ENCODE data around the gene DHX30.
"Not testable (repeated sequence)": the region's sequence is repeated elsewhere in the genome, so short reads cannot be mapped to it uniquely, and the experiment has no call there.

DHX30 gene

GRCh38 chr3:47817609-47818008, 14.7 kb downstream of the DHX30 start:
- no peak for DNase-seq

GRCh38 chr3:47824541-47825473, 21.9 kb downstream of the DHX30 start:
- DNase-seq, result peak; percentile 32

GRCh38 chr3:47825590-47825989, 22.7 kb downstream of the DHX30 start:
- no peak for DNase-seq

GRCh38 chr3:47829482-47829881, 26.5 kb downstream of the DHX30 start:
- DNase-seq, result not testable (repeated sequence)

GRCh38 chr3:47836986-47837385, 34.0 kb downstream of the DHX30 start:
- no peak for DNase-seq

GRCh38 chr3:47838503-47838902, 35.6 kb downstream of the DHX30 start:
- DNase-seq, result no peak

GRCh38 chr3:47841786-47842349, 38.9 kb downstream of the DHX30 start:
- DNase-seq, result no peak

GRCh38 chr3:47846186-47846879, 43.4 kb downstream of the DHX30 start:
- no peak for DNase-seq

GRCh38 chr3:47846880-47847248, 43.9 kb downstream of the DHX30 start:
- no peak for DNase-seq

- DNase-seq, result no peak
These were observed 44.3 kb downstream of the DHX30 start for GRCh38 chr3:47847260-47847659.

- no peak for DNase-seq
These were observed 45.0 kb downstream of the DHX30 start for GRCh38 chr3:47847801-47848518.

GRCh38 chr3:47848599-47849117, 45.7 kb downstream of the DHX30 start:
- no peak for DNase-seq

- DNase-seq, result no peak
These were observed 46.3 kb downstream of the DHX30 start for GRCh38 chr3:47849186-47849698.

GRCh38 chr3:47849699-47850563, 47.0 kb downstream of the DHX30 start:
- DNase-seq, result no peak

- no peak for DNase-seq
These were observed 47.8 kb downstream of the DHX30 start for GRCh38 chr3:47850564-47851410.

- no peak for DNase-seq
These were observed 49.1 kb downstream of the DHX30 start for GRCh38 chr3:47851888-47852603.

- no peak for DNase-seq
These were observed 50.0 kb downstream of the DHX30 start for GRCh38 chr3:47852604-47853602.

GRCh38 chr3:47854267-47854666, 51.3 kb downstream of the DHX30 start:
- no peak for DNase-seq

Measured in NCI-H1694 treated with DMSO at 0.1 percent for 48 hours (cell line).